SK-N-SH (cell line): ENCODE measurements around the gene DNTT. TPM values are rescaled to one million over a fixed set of nuclear protein-coding genes. Genes with fewer than 3 reads are reported as not detected.

Source experiments
- EP300 ChIP-seq, 2 experiments: IDR thresholded peaks; 2 replicates each; pipeline versions ENCODE4 v1.4.0 to v1.6.1; 2012; ENCODE audit warnings: borderline replicate concordance in 1 of 2, low read depth in 1 of 2, low read length in 1 of 2
- GABPA ChIP-seq: IDR thresholded peaks from 2 replicates; pipeline ENCODE4 v1.4.0; 2012; ENCODE audit warnings: low read depth, mild to moderate bottlenecking
- MEF2A ChIP-seq: IDR thresholded peaks from 2 replicates; pipeline ENCODE4 v1.4.0; 2012; ENCODE audit warnings: low read depth, borderline replicate concordance
- RCOR1 ChIP-seq: fragments of 150-350 bp; IDR thresholded peaks from 2 replicates; pipeline ENCODE4 v1.6.1; 2017; ENCODE audit warnings: antibody characterized with exemption, low read length
- YY1 ChIP-seq: IDR thresholded peaks from 2 replicates; pipeline ENCODE4 v1.4.0; 2012; ENCODE audit warnings: low read depth, mild to moderate bottlenecking
- polyA plus RNA-seq, 3 experiments: library from polyadenylated mRNA; depleted of rRNA; stranded (reverse); fragments of >200 nt; gene quantifications; 2 replicates each; pipeline ENCODE4 v1.2.3, GENCODE V29; 2012
- TF ChIP-seq, protein P1 (sequence below): IDR thresholded peaks from 2 replicates; pipeline ENCODE4 v1.4.0; 2012; ENCODE audit warnings: low read depth, borderline replicate concordance
- TF ChIP-seq, protein P2 (sequence below): IDR thresholded peaks from 2 replicates; pipeline ENCODE4; 2012

Gene DNTT
- polyA plus RNA-seq, 1 of the 3 experiments (the other 2 are of a cell fraction) = not detected

GRCh38 chr10:96387601-96388000, 83.4 kb downstream of the DNTT start (continued):
- peak; percentile 80 for TF ChIP-seq RCOR1
- TF ChIP-seq MEF2A = no peak
- TF ChIP-seq, protein P1, sequence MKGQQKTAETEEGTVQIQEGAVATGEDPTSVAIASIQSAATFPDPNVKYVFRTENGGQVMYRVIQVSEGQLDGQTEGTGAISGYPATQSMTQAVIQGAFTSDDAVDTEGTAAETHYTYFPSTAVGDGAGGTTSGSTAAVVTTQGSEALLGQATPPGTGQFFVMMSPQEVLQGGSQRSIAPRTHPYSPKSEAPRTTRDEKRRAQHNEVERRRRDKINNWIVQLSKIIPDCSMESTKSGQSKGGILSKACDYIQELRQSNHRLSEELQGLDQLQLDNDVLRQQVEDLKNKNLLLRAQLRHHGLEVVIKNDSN = no peak
- TF ChIP-seq, protein P2, sequence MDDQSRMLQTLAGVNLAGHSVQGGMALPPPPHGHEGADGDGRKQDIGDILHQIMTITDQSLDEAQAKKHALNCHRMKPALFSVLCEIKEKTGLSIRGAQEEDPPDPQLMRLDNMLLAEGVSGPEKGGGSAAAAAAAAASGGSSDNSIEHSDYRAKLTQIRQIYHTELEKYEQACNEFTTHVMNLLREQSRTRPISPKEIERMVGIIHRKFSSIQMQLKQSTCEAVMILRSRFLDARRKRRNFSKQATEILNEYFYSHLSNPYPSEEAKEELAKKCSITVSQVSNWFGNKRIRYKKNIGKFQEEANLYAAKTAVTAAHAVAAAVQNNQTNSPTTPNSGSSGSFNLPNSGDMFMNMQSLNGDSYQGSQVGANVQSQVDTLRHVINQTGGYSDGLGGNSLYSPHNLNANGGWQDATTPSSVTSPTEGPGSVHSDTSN = no peak
- peak in 1 of 2 experiments; percentile 21; a peak in 1 of 4 replicates for TF ChIP-seq EP300 (IDR thresholded peaks at IDR 0.05; ENCODE audit: borderline replicate concordance in 1 of 2, low read depth in 1 of 2, low read length in 1 of 2)
- TF ChIP-seq GABPA = no peak
- no peak for TF ChIP-seq YY1

Other genes with a start within 250 kb of the DNTT start
- gene ZNF518A, start 174.1 kb upstream of the DNTT start, polyA plus RNA-seq (2012; rRNA removed) = 1.7 and 2.4 TPM in 2 replicates
- not detected in 2 replicates for gene BLNK, start 32.9 kb upstream of the DNTT start, polyA plus RNA-seq (2012; rRNA removed)
- not detected in 2 replicates for gene OPALIN, start 54.6 kb downstream of the DNTT start, polyA plus RNA-seq (2012; rRNA removed)
- gene TLL2, start 209.5 kb downstream of the DNTT start, polyA plus RNA-seq (2012; rRNA removed) = 0.28 and 0.36 TPM in 2 replicates